NCI-H460 (cell line): ENCODE data around the gene VSIG1. TPM values are rescaled to one million over a fixed set of nuclear protein-coding genes. Genes with fewer than 3 reads are reported as not detected.

Source experiments
- DNase-seq: peaks from one replicate; pipeline ENCODE4 v3.0.0-alpha.2; 2016; ENCODE audit warnings: low read depth; ENCODE audit errors: extremely low read depth
- total RNA-seq: library from RNA; depleted of rRNA; stranded (reverse); fragments of >200 nt; shearing (Covaris generic); gene quantifications from 2 replicates; pipeline ENCODE4 v1.2.3, GENCODE V29; 2014

The VSIG1 gene
- total RNA-seq, 1 experiment from 2014 or later: not detected

DNA sequence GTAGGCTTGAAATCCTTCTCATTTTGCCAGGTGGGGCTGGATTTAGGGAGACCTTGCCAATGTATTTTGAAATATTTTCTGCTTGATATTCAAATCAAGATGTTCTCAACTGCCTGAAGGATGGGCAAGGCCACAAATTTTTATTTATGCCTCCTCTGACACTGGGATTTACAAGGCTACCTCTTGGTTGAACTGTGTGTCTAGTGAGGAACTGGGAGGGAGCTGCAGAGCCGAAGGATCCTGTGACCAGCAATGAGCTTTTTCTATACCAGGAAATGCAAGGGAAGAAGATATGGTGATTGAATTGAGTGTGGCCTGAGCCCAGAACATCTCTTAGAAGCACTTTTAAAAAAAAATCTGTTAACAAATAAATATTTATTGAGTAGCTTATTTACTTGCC, 14.9 kb downstream of the VSIG1 start:
- DNase-seq: no peak

DNA sequence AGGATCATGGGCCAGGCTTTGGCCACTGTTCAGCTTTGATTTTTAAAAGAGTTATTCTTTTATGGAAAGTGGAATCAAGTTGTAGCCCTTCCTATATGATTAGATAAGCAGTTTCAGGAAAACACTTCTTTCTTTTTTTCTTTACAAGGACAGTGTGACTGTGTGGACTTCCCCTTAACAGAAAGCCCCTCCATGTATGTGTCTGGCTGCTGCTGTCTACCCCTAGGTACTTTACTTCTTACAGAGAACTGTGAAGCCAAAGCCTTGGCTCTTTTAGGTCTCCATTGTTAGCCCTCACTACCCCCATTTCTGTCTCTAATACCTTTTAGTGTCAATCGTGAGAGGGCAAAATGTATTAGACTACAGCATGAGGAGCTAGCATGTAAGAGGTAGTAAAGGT, 19.1 kb downstream of the VSIG1 start:
- DNase-seq: no peak

DNA sequence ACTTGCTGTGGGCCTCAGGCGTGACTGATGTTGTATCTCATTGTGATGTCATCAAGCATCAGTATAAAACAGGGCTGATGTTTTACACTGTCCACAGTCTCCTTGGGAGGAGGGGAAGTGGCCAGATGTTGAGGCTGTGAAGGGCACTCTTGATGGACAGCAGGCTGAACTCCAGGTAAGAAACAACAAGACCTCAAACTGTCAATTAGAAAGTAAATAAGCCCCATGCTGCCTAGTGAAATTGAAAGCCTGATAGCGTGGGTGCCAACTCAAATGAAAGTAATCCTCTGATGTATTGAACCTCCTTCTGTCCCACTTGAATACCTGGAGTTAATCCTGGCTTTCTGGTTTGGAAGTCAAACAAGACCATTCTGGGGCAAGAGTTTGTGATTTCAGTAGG, 19.7 kb downstream of the VSIG1 start:
- DNase-seq: no peak

DNA sequence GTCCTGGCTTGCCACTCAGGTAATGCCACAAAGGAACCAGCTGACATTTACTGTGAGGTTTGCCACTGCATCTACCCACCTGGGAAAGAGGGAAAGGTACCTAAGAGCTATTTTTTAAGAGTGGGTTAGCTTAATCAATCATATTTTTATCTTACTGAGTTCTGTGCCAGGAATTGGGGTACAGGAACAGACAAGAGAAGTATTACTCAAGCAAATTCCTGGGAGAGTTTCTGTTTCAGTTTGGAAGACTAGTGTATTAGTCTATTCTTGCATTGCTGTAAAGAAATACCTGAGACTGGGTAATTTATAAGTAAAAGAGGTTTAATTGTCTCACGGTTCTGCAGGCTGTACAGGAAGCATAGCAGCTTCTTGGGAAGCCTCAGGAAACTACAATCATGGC, 23.3 kb downstream of the VSIG1 start:
- no peak for DNase-seq

DNA sequence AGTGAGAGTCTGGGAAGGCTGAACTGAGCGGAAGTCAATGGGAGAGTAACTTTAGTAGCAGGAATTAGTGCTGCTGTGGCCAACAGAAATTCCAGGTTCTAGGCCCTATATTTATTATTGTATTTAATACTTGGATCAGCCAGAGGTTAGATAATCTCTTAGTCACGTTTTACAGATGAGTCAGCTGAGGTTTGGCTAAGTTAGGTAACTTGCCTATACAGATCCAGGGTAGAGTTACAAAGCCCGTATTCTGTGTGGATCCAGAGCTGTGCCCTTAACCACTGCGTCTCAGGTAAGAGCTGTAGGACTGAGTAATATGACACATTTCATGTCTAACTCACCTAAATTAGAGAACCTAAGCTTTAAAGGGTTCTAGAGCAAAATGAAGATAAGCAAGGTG, 26.0 kb downstream of the VSIG1 start:
- no peak for DNase-seq

DNA sequence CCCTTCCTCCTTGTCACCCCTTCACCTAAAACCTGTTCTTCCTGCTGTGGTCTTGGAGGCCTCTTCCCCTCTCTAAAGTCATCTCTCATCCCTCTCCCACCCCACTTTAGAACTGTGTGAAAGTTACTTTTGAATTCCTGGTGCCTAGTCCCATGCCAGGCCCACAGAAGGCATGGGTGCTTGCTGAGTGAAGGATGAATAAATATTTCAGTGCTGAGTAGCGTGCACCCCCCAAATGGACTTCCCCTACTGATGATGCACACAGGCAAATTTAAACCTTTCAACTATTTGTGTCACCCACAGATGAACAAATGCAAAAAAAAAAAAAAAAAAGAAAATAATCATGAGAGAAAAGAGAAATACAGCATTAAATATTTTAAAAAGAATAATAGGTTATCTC, 26.7 kb downstream of the VSIG1 start:
- no peak for DNase-seq

DNA sequence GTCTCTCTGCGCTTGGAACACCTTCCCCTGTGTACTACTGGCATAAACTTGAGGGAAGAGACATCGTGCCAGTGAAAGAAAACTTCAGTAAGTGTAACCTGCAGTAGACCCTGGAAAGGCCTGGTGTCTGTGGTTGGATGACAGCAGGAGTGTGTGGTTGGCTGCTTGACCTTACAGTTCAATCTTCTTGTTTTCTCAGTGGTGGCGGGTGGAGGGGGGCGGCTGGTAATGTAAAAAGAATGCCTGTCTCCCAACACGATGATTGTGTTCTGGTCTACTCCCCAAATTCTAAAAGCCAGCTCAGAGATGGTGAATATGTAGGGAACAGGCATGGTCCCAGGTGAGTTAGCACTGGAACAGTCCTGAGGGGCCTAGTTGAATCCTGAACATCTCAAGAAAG, 27.9 kb downstream of the VSIG1 start:
- DNase-seq: no peak

DNA sequence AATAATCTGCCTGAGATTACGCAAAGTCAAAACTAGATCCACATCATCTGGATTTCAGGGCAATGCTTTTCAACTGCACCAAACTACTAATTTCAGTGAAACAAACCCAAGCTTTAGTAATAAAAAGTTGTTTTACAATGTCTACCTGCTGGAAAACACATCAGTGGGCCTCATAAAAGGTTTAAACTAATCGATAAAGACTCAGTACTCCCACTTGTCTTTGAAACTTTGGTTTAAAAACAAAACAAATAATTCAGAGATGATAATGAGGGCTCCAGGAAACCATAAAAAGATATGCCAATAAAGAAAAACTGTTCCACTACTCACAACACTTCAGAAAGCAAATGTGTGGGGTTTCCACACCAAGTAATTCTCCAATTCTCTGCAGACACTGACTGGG, 36.2 kb downstream of the VSIG1 start:
- DNase-seq: no peak

DNA sequence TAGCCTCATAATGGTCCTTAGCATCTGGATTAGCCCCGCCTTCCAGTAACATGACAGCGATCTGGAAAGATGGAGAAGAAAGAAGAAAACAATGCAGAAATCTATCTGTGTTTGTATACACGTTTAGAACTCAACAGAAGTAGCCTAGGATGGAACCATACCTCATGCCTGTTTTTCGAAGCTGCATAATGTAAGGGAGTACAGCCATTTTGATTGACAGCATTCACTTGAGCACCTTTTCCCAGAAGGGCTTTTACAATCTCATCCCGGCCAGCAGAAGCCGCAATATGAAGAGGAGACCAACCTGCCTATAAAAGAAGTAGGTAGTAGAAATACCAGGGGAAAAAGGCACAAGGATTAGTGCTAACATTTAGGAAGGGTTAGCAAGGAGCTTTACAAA, 42.9 kb downstream of the VSIG1 start:
- DNase-seq: no peak

DNA sequence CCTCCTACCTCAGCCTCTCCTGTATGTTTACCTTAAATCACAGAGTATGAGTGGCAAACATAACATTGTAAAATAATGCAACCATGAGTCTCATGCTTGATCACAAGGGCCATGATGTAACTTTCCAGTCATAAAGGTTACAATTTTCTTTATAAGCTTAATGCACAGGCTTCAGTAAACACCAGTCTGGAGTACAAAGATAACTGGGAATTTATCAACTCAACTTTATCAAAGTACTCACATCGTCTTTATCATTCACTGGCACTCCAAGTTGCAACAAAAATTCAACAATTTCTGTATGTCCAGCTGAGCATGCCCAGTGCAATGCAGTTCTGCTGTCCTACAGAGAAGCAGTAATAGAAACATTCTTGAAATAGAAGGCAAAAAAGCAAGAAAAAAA, 43.6 kb downstream of the VSIG1 start:
- no peak for DNase-seq

DNA sequence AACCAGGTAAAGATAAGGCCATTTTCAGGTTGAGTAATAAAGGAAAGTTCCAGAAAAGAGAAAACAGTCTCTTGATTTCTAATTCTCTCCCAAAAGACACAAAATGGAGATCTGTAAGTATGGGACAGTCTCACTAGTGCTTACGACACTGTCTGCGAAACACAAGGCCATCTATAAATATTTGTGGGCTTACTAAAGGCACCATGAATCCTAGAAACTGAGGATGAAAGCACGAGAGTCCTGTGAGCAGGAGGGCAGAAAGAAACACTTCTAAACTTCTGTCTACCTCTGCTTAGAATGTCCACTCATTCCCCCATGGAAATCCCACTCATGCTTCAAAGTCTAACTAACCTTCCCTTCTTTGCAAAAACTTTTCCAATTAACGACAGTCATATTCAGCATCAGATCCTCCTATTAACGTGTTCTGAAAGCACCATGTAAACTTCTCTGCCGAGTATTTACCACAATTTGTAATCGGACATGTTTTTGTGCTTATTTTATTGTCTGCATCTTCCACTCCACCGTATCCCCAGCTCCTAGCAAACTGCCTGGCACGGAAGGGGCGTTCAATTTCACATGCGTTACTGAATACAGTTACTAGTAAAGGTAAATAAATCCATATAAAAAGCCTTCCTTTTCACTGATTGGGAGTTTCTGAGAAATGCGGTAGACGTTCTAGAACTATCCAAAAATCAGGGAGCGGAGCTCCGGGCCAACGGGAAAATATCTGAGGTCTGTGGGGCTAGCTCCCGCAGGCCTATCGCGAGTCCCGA, 45.8 kb downstream of the VSIG1 start:
- no peak for DNase-seq

DNA sequence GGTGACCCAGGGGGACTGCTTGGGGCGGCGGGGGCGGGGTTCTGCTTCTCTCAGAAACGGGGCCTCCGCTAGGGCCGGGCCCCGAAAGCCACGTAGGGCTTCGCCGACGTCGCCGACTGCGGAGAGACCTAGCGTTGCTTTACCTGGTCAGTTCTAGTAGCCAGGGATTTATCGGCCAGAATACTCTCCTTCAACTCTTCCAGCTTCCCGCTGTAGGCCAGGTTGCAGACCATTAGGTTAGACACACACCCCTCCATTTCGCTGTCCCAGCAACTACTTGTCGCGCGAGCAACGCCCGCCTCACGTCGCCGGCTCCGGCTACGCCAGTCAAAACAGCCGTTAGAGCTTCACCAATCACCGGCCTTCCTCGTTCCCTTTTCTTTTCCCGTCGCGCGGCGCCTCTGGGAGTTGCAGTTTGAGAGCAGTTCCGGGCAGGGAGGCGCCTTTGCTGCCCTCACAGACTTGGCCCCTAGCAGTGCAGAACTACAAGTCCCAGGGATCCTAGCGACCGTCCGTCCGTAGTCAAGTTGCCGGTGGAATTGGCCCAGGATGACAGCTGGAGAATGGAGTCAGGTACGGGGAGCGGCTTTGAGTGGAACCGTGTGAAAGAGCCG, 46.5 kb downstream of the VSIG1 start, which contains the start of the genes ATG4A and PSMD10:
Gene ATG4A, plus strand, starts transcription at position 515 of the 614 bp plus-strand sequence. Its CDS starts 49 bp downstream, at position 564.
Gene PSMD10, minus strand, starts transcription at position 279 of the 614 bp plus-strand sequence. Its CDS starts 22 bp downstream, at position 257.
- peak; percentile 97 for DNase-seq

DNA sequence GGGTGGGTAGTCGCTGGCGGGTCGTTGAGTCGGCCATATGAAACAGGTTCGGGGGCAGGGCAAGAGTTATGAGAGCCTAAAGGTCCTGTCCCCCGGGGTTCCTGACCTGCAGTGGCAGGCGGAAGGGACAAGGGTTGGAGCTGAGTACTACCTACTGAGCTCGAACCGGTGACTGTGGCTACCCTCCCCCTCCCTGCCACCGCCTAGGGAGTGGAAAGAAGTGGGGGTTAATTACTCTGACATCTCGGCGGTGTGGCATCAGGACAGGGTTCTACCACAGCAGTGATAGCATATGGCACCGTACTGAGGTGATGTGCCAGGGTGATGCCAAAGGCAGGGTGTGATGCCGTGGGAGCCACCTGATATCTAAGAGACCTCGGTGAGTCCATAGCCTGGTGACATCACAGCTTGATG, 47.0 kb downstream of the VSIG1 start:
- no peak for DNase-seq

DNA sequence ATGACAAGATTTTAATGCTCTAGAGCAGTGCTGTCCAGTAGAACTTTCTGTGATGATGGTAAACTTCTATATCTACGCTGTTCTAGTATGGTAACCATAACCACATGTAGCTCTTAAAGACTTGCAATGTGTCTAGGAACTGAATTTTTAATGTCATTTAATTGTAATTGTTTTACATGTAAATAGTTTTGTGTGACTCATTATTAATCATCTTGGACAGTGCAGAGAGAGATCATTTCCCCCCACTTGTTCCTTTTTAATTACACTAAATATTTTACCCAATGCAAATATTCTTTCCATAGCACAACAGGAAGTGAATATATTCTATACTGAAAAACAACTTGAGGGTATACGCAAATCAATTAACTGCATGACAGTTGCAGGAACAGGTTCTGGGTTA, 52.5 kb downstream of the VSIG1 start:
- no peak for DNase-seq

DNA sequence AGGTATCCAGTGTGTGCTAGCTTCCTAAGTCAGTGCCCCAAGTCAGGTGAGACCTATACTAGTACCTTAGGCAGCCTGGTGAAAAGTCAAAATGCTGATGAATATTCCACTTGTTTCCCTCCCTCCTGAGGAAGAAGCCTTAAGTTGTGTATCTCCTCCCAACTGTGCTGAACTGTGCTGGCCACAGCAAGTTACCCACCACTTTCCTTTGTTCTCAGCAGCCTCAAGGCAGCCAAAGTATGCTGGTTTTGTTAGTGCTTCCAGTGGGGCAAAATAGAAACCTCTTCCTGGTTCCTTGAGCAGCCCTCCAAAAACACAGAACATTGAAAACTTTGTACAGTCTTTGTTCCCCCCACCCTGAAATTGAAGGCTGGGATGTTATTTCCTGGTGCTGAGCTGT, 60.6 kb downstream of the VSIG1 start:
- no peak for DNase-seq

DNA sequence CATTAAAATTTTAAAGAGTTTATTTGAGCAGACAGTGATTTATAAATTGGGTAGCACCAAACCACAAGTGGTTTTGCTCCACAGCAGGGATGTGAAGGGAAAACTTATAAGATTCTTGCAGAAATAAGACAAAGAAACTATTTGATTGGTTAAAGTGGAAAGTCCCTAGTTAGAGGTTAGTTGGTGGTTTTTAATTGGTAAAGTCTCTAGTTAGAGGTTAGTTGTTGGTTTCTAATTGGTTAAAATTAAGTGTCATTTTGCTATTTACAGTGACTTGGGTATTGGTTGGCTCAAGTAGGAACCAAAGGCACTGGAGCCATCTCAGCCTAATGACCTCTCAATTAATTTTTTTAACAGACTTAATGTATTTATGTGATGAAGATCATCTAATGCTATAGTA, 69.7 kb downstream of the VSIG1 start:
- no peak for DNase-seq

DNA sequence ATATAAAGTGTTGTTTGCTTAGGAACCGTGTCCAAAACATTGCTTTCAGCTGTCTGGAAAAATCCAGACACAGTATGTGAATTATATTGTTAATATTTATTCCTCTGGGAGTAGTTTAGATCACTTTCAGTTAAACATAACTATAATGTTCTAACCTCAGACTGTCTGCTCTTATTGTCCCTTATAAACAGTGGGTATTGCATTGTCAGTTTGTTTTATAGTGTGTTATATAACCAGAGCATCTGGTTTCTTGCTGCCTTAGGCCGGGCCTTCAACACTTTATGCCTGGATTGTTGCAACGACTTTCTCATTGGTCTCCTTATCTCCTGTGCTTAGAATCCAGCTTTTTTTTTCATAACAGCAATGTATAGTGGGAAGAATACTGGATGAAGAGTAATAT, 73.1 kb downstream of the VSIG1 start:
- no peak for DNase-seq

DNA sequence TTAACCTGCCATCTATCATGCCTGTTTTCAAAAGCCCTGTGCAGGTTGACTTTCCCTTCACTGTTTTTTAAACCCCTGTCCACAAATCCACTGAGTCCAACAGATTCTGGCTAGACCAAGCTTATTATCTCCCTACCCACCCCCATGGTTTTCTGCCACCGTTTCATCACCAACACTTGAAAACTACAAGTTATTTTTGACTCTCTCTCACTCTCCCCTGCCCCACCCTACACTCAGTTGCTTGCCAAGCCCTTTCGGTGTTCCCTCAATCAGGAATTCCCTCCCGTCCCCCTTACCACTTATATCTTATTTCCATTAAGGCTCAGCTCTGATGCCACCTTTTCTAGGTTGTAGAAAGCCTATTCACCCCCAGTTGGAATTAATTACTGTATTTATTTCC, 76.4 kb downstream of the VSIG1 start:
- no peak for DNase-seq

DNA sequence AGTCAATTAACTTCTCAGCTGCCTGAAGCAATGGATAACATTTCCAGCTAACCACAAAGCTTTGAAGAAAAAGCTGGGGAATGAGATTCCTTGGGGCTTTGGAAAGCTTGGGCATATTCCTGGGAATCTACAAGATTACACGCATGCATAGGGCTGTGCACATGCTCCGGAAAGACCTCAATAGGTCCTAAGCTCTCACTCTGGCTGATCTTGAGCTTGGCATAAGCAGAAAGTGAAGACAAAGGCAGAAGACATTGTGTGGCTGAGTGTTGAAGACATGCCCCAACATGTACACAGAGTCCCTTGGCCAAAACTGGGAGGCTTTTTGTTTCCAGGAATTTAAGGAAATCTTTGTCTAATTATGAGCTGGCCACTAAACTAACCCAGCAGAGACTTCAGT, 77.9 kb downstream of the VSIG1 start:
- DNase-seq: no peak

DNA sequence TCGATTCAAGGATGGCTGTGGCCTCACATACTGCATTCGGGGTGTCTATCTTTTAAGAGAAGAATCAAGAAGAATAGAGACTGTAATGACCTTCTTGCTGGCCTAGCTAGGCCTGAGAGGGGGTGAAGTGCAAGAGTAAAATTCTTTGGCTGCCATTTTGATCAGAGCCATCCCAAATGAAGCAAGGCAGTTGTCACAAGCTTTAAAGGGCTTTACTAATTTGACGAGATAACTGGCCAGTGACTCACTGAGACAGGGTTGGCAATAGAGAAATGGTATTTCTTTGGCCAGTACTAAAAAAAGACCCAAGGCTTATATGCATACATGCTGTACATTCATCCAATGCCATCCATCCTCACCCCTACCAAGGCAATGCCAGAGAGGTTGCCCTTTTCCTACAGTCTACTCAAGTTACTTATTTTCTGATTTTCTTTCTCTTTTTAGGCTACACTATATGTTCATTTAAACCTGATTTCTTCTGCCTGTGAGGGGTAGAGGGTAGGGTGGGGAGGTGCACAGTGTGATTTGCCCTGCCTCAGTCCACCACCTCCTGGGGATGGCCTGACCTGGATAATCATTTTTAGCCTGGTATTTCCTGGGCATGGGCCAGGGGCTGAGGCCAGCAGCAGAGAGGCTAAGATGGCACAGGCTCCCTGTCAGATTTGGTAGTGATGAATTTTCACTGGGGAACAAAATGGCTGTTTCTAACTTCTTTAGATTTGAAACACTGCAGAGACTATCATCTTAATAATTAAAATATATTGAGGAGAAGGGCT, 78.9 kb downstream of the VSIG1 start:
- DNase-seq: no peak

DNA sequence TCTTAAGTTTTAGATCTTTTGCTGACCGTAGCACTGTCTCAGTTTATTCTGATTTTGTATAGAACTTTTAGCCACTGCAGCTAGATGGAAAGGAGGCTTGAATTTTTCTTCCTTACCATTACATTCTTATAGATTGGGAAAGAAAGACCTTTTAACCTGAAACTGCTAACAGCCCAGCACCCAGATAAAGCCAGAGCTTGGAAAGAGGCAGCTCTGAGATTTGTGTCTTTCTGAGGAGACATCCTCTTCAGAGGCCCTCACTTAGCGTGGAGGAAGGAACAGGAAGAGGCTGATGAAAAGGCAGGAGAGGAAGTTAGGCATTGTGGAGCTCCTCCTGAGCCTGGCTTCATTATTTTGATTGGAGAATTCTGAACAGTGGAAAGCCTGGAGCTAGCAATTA, 81.8 kb downstream of the VSIG1 start:
- DNase-seq: no peak

DNA sequence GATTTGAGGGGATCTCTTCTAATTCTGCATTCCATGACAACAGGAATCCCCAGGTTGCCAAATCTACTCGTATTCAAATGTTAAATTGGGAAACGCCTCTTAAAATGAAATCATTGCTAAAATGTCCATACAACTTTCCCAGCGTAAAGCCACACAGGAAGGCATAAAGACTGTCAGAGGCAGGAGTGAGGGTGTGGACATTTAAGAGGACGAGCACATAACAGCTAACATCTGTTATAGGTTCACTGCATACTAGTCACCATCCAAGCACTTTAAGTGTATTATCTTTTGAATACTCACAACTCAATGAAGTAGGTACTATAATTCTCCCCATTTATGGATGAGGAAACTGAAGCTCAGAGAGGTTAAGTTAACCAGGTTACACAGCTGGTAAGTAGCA, 82.3 kb downstream of the VSIG1 start:
- no peak for DNase-seq
